ENCODE results near the gene LAMTOR5. TPM values are rescaled to one million over a fixed set of nuclear protein-coding genes. Genes with fewer than 3 reads are reported as not detected.

Gene LAMTOR5
- total RNA-seq, 6 donors from 2014 or later, result 26.5 to 130 (median 89.9) TPM

- ATAC-seq (ENCODE audit: low FRiP score in 2 of 2), result peak; percentile 79 to 86
- DNase-seq, result peak in 1 of 2 donors; percentile 55
These were observed 16.7 kb downstream of the LAMTOR5 start, which contains the start of gene SLC16A4 for GRCh38 chr1:110390692-110391245. TSS of gene SLC16A4 (minus strand) at chr1:110391026. CDS start at chr1:110389323, 1,703 bp downstream.

GRCh38 chr1:110390096-110390495 lies 17.4 kb downstream of the LAMTOR5 start:
- no peaks in the 10 kb centered on the region for H3K27me3 ChIP-seq
- peaks cover 0 to 8% (median 2%) of the 10 kb centered on the region in 4 donors for H3K36me3 ChIP-seq
- peak; percentile 88 to 93 for ATAC-seq (ENCODE audit: low FRiP score in 2 of 2)
- peak overlapping the region in 3 of 4 donors; percentile 64 to 76 (median 73) for H3K27ac ChIP-seq
- peaks cover 0 to 14% (median 5%) of the 10 kb centered on the region in 4 donors for H3K4me1 ChIP-seq
- no peaks in the 10 kb centered on the region for H3K9me3 ChIP-seq
- H3K4me3 ChIP-seq, result peak overlapping the region in 3 of 4 donors; percentile 24 to 42 (median 38)
- 59 to 63% methylated on average over 6 of the region's 6 CpGs for WGBS, 2 donors
- TF ChIP-seq POLR2A (IDR thresholded peaks at IDR 0.05) (peak in 1 of 4 donors; percentile 20), EP300 (IDR thresholded peaks at IDR 0.05) (no peak), POLR2AphosphoS5 (IDR thresholded peaks at IDR 0.05) (no peak), CTCF (IDR thresholded peaks at IDR 0.05) (no peak)
- peak in 1 of 2 donors; percentile 81 for DNase-seq

More at GRCh38 chr1:110390692-110391245, 16.7 kb downstream of the LAMTOR5 start, which contains the start of gene SLC16A4:
- peak within 1 kb of the TSS; percentile 51 to 76 (median 68) for H3K27ac ChIP-seq
- no peaks in the 10 kb centered on the region for H3K27me3 ChIP-seq
- H3K36me3 ChIP-seq, result peaks cover 0 to 14% (median 3%) of the 10 kb centered on the region in 4 donors
- H3K4me3 ChIP-seq, result peak within 1 kb of the TSS in 3 of 4 donors; percentile 24 to 42 (median 38)
- H3K4me1 ChIP-seq, result peaks cover 0 to 14% (median 5%) of the 10 kb centered on the region in 4 donors
- 24 to 36% methylated on average over 8 of the region's 8 CpGs for WGBS, 2 donors
- H3K9me3 ChIP-seq, result no peaks in the 10 kb centered on the region
- TF ChIP-seq POLR2AphosphoS5 (IDR thresholded peaks at IDR 0.05), result peak in 1 of 2 donors; percentile 39
- peak in 1 of 6 experiments; percentile 5 for TF ChIP-seq CTCF (IDR thresholded peaks at IDR 0.05)
- peak in 1 of 4 donors; percentile 44 for TF ChIP-seq POLR2A (IDR thresholded peaks at IDR 0.05)
- TF ChIP-seq EP300 (IDR thresholded peaks at IDR 0.05), result no peak

GRCh38 chr1:110387048-110387754 lies 20.3 kb downstream of the LAMTOR5 start:
- DNase-seq, result no peak
- H3K27ac ChIP-seq, result no peak overlapping the region
- no peaks in the 10 kb centered on the region for H3K36me3 ChIP-seq
- no peaks in the 10 kb centered on the region for H3K9me3 ChIP-seq
- H3K4me1 ChIP-seq, result peaks cover 0 to 14% (median 10%) of the 10 kb centered on the region in 4 donors
- H3K4me3 ChIP-seq, result no peak overlapping the region
- WGBS, 2 donors, result 100% methylated on average over 1 of the region's 1 CpG
- no peak for TF ChIP-seq CTCF (IDR thresholded peaks at IDR 0.05)
- TF ChIP-seq POLR2A (IDR thresholded peaks at IDR 0.05), result no peak
- no peak for TF ChIP-seq EP300 (IDR thresholded peaks at IDR 0.05)
- TF ChIP-seq POLR2AphosphoS5 (IDR thresholded peaks at IDR 0.05), result no peak
- ATAC-seq (ENCODE audit: low FRiP score in 2 of 2), result no peak
- H3K27me3 ChIP-seq, result no peaks in the 10 kb centered on the region

- 85 to 88% methylated on average over 1 of the region's 1 CpG for WGBS, 2 donors
- Histone ChIP-seq H3K27ac (no peak overlapping the region), H3K4me3 (no peak overlapping the region), H3K36me3 (no peaks in the 10 kb centered on the region), H3K9me3 (no peaks in the 10 kb centered on the region), H3K27me3 (no peaks in the 10 kb centered on the region), H3K4me1 (peaks cover 1 to 20% (median 13%) of the 10 kb centered on the region in 4 donors)
- DNase-seq (no peak), ATAC-seq (ENCODE audit: low FRiP score in 2 of 2) (no peak)
- no peak for TF ChIP-seq POLR2A (IDR thresholded peaks at IDR 0.05)
- TF ChIP-seq EP300 (IDR thresholded peaks at IDR 0.05), result no peak
These were observed 22.1 kb downstream of the LAMTOR5 start for GRCh38 chr1:110385369-110385768.

- TF ChIP-seq POLR2AphosphoS5 (IDR thresholded peaks at IDR 0.05) (no peak), POLR2A (IDR thresholded peaks at IDR 0.05) (no peak), EP300 (IDR thresholded peaks at IDR 0.05) (no peak), CTCF (IDR thresholded peaks at IDR 0.05) (no peak)
- Histone ChIP-seq H3K9me3 (no peaks in the 10 kb centered on the region), H3K27ac (no peak overlapping the region), H3K4me3 (no peak overlapping the region), H3K36me3 (no peaks in the 10 kb centered on the region), H3K4me1 (peaks cover 5 to 20% (median 14%) of the 10 kb centered on the region in 4 donors), H3K27me3 (no peaks in the 10 kb centered on the region)
- WGBS, 2 donors, result 88 to 94% methylated on average over 17 to 19 of the region's 19 CpGs
- DNase-seq (no peak), ATAC-seq (ENCODE audit: low FRiP score in 2 of 2) (no peak)
These were observed 22.7 kb downstream of the LAMTOR5 start for GRCh38 chr1:110384581-110385321.
